ENCODE results near the gene DYNC1I1.

Gene DYNC1I1

DNA sequence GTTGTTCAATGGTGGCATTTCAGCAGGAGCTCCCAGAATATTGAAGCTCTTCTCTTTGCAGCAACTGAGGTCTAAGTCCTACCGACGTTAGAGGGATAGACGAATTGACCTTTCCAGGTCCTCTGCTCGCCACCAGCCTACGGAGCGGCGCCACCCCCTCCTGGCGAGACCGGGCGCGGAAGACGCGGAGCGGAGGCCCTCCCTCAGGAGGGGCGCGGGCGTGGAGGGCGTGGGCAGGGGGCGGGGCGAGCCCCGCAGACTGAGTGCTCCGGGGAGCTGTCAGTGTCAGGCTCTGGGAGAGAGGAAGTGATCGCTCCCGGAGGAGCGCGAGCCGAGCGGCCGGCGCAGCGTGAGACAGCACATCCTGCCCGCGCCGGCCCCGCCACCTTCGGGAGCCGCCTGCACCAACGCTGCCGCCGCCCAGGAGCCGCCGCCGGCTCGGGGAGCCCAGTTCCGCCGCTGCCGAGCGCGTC is at the start of gene DYNC1I1:
Gene DYNC1I1 (plus strand): TSS at position 257 of the 473 bp plus-strand sequence. CDS start 32,176 bp downstream, outside the sequence.
- DNase-seq (ENCODE audit: low read depth, low spot score), result peak; percentile 80

DNA sequence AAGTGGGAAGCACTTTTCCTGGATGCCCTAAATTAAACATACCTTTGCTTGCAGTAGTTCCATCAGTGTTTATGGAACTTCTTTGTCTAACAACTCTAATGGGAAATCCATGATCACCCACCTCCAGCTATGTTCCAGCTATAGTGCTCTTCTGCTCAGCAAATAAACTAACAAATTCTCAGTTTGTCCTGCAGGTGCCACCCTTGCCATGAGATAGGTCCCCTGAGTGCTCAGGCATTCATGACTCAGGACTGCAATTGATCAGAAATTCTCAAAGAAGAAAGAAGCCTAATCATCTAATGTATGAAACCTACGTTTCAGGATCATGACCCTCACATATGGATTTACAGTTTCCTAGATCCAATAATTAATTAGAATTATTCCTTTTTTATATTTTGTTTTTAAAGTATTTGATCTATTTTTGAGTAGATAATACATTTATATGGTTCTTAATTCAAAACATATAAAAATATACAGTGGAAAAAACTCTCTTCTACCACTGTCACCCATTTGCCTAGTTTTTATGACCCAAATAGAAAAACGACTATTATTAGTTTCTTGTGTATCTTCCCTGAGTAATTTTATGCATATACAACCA is 48.7 kb upstream of the DYNC1I1 start:
- peak; percentile 71 for DNase-seq (ENCODE audit: low read depth, low spot score)

DNA sequence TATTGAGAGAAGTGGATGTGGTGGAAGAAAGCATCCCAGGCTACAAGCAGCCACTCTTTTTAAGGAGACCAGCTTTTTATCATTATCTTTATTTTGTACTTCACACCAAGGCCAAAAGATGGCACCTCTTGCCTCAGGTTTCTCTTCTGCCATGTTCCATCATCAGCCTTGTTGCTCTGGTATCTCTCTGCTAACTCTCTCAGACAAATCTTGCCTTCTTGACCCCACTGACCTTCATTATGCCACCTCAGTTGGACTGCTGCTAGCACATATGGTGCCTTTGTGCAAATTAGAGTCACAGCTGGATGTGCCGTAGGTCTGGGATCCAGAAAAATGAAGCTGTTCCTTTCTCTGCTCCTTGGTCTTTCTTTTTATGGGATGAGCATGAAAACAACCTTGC is 47.1 kb upstream of the DYNC1I1 start:
- no peak for DNase-seq (ENCODE audit: low read depth, low spot score)

DNA sequence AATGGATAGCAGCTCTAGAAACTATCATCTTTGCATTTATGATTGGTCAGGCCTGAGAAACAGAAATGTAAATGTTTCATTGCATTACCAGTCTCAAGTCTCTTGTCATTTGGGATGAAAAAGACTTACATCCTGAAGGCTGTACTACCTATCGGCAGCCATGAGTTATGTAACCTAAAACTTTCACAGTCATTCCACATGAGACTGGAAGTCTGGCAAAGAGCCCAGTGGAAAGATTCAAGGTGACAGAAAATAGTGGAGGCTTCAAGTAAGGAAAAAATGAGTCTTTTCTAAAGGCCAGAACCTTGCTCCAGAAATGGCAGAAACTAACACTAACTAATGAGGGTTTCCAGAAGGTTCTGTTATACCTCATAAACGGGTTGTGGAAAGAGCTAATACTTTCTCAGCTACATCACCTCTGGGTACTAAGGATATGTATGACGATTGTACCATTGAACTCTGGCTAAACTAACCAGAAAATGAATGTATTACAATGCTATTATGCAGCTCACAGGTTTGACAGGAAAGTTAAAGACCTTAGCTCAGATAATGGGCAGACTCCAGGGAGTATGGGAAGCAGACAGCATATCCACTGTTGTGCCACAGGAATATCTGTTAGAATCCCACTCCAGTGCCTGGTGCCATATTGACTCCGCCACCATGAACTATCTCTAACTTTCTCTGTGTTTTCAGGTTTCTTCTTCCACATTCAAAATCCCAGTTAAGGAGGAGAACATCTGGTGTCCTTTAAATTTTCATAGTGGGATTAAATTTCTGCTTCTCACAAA is 41.7 kb upstream of the DYNC1I1 start:
- DNase-seq (ENCODE audit: low read depth, low spot score), result no peak

DNA sequence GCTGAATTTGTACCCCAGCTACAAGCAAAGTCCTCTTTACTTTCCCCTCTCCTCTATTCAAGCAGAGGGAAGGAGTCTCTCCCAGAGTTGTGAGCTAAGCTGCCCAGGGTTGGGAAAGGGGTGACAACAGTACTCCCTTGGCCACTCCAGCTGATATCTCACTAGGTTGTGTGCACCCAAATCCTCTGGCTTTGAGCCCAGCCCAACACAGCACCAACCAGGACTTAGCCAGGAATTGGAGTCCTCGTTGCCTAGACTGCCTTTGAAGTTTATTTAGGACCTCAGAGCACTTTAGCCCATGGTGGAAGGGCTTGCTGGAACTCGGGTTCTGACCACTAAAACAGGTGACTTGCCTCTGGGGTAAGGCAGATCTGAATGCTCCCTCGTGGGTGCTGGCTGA is 35.7 kb upstream of the DYNC1I1 start:
- DNase-seq (ENCODE audit: low read depth, low spot score), result no peak

DNA sequence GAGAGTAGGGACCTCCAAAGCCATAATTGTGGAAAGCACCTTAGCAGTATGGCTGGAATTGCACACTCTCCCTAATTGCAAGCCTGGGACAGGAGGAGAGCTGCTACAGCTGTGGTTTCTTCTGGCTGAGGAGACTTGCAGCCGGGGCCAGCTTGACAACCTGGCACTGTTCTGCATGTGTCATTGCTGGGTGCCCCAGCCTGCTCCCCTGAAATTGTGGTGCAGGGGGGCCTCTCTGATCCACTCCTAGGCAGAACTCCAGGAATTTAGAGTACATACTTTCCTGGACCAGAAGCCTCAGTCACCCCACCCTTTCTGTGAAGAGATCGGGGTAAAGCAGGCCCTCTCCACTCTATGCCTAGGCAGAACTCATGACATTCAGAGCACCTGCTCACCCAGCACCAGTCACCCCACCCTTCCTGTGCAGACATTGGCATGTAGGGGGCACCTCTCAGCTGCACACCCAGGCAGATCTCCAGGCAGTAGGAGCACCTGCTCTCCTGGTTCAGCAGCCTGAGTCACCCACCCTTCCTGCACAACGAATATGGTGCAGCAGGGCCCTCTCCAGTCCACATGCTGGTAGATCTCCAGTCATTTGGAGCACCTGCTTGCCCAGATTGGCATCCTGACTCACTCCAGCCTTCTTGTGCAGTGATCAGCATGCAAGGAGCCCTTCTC is 34.4 kb upstream of the DYNC1I1 start:
- no peak for DNase-seq (ENCODE audit: low read depth, low spot score)

DNA sequence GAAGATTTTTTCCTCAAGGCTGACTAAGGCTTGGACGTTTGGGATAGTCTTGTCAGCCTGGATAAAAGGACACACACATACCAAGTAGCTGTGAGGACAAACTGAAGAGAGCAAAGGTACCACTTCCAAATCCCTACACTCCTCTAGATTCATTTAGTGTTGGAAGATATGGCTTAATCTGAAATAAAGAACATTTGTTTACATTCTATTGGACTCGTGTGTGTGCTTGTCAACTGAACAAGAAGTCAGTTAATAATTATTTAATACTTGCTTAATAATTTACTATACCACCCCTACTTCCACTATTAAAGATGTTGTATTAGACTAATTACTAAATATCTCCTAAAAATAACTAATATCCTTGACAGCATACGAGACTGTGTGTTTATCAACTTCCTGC is 23.3 kb upstream of the DYNC1I1 start:
- no peak for DNase-seq (ENCODE audit: low read depth, low spot score)

DNA sequence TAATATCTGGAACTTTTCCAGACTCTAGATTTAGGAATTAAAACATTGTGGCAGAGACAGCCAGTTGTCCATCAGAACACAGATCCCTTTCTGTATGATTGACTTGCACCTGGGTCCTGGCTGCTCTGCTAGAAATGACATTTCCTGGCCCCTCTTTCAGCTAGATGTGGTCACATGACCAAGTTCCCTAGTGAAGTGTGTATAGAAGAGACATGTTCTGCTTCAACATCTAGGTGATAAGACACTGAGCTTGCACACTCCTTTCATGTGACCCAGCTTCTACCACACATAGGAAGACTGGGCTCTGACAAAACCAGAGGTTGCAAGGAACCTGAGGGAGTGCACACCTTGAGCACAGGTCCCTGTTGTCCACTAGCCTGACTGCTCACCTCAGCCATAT is 22.8 kb upstream of the DYNC1I1 start:
- no peak for DNase-seq (ENCODE audit: low read depth, low spot score)

DNA sequence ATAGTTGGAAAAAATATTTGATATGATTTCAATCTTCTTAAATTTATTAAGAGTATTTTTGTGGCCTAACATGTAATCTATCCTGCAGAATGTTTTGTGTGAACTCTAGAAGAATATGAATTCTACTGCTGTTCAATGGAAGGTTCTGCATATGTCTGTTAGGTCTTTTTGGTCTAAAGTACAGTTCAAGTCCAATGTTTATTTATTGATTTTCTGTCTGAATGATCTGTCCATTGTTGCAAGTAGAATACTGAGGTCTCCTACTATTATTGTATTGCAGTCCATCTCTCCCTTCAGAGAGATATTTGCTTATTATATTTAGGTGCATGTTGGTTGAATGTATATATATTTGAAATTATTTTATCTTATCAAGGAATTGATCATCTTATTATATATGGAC is 18.9 kb upstream of the DYNC1I1 start:
- DNase-seq (ENCODE audit: low read depth, low spot score), result no peak

DNA sequence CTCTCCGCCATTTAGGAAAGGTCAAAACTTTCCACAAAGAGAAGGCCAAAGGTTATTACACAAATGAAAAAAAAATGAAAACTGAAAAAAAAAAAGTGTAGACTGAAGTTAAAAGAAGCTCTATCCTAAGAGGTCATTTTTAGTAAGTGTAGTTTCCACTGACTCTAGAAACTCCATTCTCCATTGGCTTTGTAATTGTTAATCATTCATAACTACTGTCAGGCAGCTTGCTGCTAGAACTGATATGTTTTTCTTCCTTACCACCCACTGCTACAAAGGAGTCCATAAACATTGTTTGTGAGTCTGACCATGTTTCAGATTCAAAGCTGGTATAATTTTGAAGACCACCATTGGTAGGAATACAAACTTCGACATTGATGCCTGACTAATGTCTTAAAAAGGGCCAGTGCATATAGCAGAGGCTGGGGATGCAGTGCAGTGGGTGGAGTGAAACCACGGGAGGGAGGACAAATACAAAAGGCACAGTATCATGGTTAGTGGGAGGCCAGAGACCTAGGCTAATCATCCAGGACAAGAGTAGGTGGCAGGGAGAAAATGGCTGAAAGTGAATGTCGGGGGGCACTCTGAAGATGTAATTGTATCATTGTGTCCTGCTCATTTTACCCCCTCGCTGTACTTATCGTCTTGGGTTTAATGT is 16.9 kb upstream of the DYNC1I1 start:
- no peak for DNase-seq (ENCODE audit: low read depth, low spot score)

DNA sequence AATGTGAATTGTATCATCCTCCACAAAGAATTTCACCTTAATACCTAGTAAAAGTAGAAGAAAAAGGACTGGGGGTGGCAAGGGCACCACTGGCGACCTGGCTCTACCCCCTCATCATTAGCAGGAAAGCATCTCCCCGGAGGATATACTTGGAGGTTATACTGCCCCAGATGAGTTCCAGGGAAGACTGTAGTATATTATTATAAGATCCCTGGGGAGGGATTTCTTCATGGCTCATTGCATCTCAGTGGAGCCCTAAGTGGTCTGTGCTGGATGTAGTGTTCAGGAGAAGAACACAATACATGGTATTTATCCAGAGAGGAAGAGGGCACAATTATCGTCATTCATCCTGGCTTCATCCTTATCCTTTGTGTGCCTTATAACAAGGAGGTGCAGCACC is 14.2 kb upstream of the DYNC1I1 start:
- no peak for DNase-seq (ENCODE audit: low read depth, low spot score)

DNA sequence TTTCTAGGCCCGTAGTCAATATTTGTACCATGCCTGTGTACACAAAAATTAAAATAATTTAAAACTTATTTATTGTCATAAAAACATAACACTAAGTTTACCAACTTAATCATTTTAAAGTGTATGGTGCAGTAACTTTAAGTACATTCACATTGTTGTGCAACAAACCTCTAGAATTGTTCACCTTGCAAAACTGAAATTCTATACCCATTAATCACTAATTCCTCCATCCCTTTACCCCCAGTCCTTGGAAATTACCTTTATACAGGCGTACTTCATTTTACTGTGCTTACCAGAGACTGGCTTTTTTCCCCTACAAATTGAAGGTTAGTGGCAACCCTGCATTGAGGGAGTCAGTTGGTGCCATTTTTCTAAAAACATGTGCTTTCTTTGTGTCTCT is 6.3 kb upstream of the DYNC1I1 start:
- DNase-seq (ENCODE audit: low read depth, low spot score), result no peak

DNA sequence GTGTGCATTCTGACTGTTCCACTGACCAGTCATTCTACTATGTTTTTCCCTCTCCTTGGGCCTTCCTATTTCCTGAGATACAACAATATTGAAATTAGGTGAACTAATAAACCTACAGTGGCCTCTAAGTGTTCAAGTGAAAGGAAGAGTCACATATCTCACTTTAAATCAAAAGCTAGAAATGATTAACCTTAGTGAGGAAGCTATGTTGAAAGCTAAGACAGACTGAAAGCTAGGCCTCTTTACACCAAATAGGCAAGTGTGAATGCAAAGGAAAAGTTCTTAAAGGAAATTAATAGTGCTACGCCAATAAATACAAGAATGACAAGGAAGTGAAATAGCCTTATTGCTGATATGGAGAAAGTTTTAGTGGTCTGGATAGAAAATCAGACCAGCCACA is 5.7 kb upstream of the DYNC1I1 start:
- DNase-seq (ENCODE audit: low read depth, low spot score), result no peak

DNA sequence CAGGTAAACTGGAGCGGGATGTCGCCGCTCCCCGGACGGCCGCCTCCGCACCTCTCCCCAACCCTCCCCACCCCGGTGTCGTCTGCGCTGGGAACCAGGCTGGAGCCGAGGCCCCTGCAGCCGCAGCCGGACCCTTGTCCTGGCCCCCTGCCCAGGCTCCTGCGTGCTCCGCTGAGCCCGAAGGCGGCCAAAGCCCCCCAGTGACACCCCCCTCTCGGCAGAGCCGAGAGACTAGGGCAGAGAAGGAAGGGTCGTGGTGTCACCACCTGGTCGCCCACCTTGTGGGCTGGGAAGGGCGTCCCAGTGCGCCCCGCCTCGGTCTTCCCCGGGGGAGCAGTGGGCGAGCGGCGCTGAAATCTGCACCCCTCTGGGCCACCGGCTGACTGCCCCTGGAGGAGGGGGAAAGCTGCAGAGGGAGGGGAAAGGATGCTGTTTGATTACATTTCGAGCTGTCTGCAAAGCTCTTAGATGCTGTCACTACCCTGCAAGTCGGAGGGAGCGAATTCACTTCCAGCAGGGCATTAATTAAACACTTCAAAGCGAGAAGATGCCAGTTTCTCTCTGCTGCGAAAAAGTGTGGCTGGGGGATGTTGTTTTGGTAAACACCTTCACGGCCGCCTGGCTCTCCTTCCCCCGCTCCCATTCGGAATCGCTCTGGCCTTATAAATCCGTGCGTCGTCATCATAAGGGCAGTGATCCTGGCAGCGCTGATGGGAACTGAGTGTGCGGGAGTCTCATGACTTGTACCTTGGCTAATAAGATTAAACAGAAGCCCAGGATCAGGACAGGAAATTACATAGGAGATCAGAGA is 622 bp downstream of the DYNC1I1 start:
- peak; percentile 29 for DNase-seq (ENCODE audit: low read depth, low spot score)

DNA sequence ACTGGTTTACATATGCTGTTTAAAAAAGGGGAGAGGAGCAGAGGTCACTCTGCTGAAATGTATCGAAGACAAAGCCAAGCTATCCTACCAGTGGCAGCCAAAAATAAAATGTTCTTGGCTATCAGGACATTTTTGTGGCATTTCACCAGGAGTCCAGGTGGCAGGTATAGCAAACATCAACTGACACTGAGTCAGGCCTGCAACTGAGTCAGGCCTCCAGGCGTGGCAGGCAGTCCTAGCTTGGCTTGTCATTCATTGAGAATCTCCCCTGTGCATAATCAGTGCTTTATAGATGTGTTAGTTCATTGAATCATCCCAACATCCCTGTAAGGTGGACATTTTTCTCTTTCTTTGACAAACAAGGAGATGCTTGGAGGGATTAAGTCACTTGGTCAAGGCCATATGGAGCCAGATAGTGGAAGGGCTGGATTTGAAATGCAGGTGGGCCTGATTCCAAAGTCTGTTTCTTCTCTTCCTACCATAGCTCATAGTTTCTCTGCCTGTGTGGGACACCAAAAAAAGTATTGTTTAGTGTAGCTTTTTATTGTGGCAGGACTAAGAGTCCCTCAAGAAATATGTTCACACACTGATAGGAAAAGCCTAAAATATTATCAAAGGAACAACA is 4.3 kb downstream of the DYNC1I1 start:
- DNase-seq (ENCODE audit: low read depth, low spot score), result no peak

DNA sequence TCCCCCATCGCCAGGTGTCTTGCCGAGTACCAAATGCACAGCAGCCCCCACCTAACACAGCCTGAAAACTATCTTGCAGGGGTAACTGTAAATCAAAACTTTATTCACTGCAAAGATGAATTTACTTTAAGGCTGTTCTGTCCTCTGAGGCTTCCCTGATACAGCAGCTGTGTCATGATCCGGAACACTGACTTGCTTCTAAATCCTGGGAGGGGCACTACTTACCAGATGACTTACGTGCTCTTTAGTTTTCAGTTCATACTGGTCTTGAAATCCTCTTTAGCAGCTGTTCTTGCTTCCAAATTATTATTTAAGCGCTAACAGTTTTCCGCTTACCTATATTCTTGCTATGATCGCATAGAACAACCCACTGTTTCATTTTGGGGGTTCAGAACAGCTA is 4.9 kb downstream of the DYNC1I1 start:
- DNase-seq (ENCODE audit: low read depth, low spot score), result no peak

DNA sequence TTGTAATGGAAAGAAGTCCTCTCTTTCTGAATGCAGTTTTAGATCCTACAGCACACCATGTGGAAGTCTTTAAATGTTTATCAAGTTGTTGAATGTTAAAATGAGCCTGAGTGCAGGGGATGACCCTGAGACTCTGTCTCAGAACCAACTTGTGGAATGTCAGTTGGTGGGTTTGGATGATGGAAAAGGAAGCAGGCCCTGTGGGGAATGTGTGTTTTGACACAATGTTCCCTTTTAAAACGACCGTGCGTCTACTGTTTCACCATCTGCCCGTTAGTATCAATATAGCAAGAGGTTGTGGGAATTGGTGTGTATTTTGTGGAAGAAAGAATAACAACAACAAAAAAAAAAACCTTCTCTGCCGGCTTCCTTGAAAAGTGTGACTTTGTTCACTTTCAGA is 8.3 kb downstream of the DYNC1I1 start:
- DNase-seq (ENCODE audit: low read depth, low spot score), result no peak

DNA sequence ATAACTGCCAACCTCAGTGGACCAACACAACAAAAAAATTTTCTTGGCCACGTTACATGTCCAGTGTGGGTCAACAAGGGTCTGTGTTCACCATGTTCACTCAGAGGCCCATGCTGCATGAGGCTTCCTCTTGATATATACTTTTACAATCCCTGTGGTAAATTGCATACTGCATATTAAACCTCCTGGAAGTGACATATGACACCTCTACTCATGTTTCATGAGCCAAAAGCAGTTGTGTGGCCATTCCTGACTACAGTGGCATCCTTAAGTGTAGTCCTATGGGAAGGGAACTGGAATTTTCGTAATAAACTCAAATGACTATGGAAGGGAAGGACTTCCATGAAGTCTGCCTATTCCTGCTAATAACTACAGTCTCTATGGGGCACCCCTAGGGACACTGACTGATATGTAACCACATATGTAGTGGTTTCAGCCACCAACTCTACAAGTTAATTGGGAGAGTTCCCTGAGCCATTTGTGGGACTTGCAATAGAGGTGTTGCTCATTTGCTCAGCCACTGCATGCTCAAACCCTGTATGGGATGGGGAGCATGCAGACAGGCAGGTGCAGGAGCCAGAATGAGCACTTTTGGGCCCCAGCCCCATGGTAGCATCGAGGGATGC is 9.7 kb downstream of the DYNC1I1 start:
- no peak for DNase-seq (ENCODE audit: low read depth, low spot score)

DNA sequence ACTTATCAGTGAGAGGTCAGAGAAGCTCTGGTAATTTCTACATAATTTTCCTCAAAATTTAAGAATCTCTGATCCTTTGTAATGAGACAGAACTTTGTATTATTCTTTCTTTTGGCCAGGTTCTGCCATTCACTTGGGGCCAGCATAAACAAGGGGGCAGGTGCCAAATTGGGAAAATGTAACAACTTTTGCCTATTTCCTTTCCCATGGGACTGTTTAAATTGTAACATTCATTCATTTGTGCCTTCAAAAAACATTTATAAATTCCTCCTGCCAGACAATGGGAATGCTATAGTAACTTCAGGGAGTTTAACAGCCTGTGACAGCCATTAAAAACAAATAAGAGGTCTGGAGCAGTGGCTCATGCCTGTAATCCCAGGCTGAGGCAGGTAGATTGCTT is 12.4 kb downstream of the DYNC1I1 start:
- DNase-seq (ENCODE audit: low read depth, low spot score), result no peak

DNA sequence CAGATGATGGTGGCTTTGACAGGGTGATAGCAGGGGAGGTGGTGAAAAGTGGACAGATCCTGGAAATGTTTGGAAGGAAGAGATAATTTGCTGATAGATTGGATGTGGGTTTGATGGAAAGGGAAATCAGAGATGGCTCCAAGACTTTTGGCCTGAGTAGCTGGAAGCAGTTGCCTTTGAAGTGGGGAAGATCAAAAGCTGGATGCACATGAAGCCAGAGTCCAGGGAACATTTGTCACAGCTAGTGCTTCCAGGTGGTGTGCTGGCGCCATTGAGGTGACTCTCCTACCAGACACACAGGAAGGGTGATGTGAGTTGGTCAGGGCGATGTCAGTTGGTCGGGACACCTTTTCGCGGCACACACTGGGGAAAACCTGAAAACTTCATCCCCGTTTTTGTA is 15.9 kb downstream of the DYNC1I1 start:
- DNase-seq (ENCODE audit: low read depth, low spot score), result no peak

Measured in astrocyte of the hippocampus (primary cell).